HL-60 (cell line): Measurements from ENCODE around the gene CYB5A.

Experiments
- GABPA ChIP-seq: IDR thresholded peaks from 2 replicates; pipeline ENCODE4 v1.6.1; 2012; ENCODE audit warnings: low read depth
- POLR2AphosphoS5 ChIP-seq: IDR thresholded peaks from 2 replicates; pipeline ENCODE4 v1.6.1; 2012; ENCODE audit warnings: low read depth
- SPI1 ChIP-seq: IDR thresholded peaks from 2 replicates; pipeline ENCODE4 v1.6.1; 2012; ENCODE audit warnings: low read depth, mild to moderate bottlenecking, borderline replicate concordance
- TF ChIP-seq, protein P1 (sequence below): IDR thresholded peaks from 2 replicates; pipeline ENCODE4 v1.6.1; 2012; ENCODE audit warnings: low read depth; ENCODE audit not compliant: insufficient replicate concordance
- TF ChIP-seq, protein P2 (sequence below): IDR thresholded peaks from one replicate; pipeline ENCODE4 v1.5.1; 2011; ENCODE audit warnings: low read length, control low read depth, inconsistent platforms; ENCODE audit not compliant: insufficient read depth

DNA sequence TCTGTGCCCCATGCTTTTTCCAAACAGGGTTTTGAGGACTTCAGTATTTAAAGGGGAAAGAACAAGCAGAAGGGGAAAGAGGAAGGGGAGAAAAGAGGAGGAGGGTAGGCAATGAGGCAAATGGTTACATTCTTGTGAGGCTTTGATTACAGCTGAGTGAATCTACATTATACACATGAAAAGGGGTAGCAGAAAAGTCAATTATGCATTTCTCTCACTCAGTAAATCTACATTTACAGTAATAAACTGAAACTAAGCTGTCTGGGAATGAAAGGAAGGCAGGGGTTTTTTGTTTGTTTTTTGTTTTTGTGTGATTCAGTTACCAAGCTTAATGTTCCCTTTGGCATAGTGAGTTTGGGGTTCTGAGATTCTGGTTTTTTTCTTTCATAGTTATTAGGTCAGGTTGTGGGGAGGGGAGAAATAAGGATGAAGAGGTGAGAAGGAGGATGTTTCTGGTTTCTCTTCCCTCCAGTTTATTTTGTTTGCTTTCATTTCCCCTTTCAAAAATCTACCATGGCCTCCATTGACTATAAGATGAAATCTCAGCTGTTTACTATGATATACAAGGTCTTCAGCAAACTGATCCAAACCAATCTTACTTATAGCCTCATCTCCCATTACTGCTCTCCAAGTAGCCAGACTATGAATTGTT, 42.6 kb upstream of the CYB5A start:
- TF ChIP-seq, protein P1, sequence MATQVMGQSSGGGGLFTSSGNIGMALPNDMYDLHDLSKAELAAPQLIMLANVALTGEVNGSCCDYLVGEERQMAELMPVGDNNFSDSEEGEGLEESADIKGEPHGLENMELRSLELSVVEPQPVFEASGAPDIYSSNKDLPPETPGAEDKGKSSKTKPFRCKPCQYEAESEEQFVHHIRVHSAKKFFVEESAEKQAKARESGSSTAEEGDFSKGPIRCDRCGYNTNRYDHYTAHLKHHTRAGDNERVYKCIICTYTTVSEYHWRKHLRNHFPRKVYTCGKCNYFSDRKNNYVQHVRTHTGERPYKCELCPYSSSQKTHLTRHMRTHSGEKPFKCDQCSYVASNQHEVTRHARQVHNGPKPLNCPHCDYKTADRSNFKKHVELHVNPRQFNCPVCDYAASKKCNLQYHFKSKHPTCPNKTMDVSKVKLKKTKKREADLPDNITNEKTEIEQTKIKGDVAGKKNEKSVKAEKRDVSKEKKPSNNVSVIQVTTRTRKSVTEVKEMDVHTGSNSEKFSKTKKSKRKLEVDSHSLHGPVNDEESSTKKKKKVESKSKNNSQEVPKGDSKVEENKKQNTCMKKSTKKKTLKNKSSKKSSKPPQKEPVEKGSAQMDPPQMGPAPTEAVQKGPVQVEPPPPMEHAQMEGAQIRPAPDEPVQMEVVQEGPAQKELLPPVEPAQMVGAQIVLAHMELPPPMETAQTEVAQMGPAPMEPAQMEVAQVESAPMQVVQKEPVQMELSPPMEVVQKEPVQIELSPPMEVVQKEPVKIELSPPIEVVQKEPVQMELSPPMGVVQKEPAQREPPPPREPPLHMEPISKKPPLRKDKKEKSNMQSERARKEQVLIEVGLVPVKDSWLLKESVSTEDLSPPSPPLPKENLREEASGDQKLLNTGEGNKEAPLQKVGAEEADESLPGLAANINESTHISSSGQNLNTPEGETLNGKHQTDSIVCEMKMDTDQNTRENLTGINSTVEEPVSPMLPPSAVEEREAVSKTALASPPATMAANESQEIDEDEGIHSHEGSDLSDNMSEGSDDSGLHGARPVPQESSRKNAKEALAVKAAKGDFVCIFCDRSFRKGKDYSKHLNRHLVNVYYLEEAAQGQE, result no peak
- TF ChIP-seq, protein P2, sequence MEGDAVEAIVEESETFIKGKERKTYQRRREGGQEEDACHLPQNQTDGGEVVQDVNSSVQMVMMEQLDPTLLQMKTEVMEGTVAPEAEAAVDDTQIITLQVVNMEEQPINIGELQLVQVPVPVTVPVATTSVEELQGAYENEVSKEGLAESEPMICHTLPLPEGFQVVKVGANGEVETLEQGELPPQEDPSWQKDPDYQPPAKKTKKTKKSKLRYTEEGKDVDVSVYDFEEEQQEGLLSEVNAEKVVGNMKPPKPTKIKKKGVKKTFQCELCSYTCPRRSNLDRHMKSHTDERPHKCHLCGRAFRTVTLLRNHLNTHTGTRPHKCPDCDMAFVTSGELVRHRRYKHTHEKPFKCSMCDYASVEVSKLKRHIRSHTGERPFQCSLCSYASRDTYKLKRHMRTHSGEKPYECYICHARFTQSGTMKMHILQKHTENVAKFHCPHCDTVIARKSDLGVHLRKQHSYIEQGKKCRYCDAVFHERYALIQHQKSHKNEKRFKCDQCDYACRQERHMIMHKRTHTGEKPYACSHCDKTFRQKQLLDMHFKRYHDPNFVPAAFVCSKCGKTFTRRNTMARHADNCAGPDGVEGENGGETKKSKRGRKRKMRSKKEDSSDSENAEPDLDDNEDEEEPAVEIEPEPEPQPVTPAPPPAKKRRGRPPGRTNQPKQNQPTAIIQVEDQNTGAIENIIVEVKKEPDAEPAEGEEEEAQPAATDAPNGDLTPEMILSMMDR, result no peak
- no peak for TF ChIP-seq POLR2AphosphoS5
- no peak for TF ChIP-seq SPI1
- no peak for TF ChIP-seq GABPA
